ENCODE data around the gene GUCA2B.

GUCA2B gene

GRCh38 chr1:42152907-42153600, at the start of gene GUCA2B:
Gene GUCA2B (plus strand): TSS chr1:42153410. CDS start chr1:42153451, 41 bp downstream.
- no peak for DNase-seq

- DNase-seq = no peak
Observed at GRCh38 chr1:42105025-42105424, 48.2 kb upstream of the GUCA2B start.

GRCh38 chr1:42108309-42108708, 44.9 kb upstream of the GUCA2B start:
- no peak for DNase-seq

- no peak for DNase-seq
Observed at GRCh38 chr1:42109600-42109999, 43.6 kb upstream of the GUCA2B start.

GRCh38 chr1:42114229-42114628, 39.0 kb upstream of the GUCA2B start:
- DNase-seq = no peak

- no peak for DNase-seq
Observed at GRCh38 chr1:42117214-42117613, 36.0 kb upstream of the GUCA2B start.

- no peak for DNase-seq
Observed at GRCh38 chr1:42118125-42118524, 35.1 kb upstream of the GUCA2B start.

- no peak for DNase-seq
Observed at GRCh38 chr1:42122408-42122807, 30.8 kb upstream of the GUCA2B start.

- DNase-seq = no peak
Observed at GRCh38 chr1:42125552-42125951, 27.7 kb upstream of the GUCA2B start.

GRCh38 chr1:42127767-42128166, 25.4 kb upstream of the GUCA2B start:
- no peak for DNase-seq

- DNase-seq = no peak
Observed at GRCh38 chr1:42128499-42128898, 24.7 kb upstream of the GUCA2B start.

GRCh38 chr1:42128964-42129363, 24.2 kb upstream of the GUCA2B start:
- DNase-seq = no peak

- DNase-seq = no peak
Observed at GRCh38 chr1:42130061-42130660, 23.0 kb upstream of the GUCA2B start.

GRCh38 chr1:42133390-42133789, 19.8 kb upstream of the GUCA2B start:
- no peak for DNase-seq

- DNase-seq = no peak
Observed at GRCh38 chr1:42133809-42134526, 19.2 kb upstream of the GUCA2B start.

- no peak for DNase-seq
Observed at GRCh38 chr1:42135426-42135825, 17.8 kb upstream of the GUCA2B start.

GRCh38 chr1:42136466-42136865, 16.7 kb upstream of the GUCA2B start:
- no peak for DNase-seq

- no peak for DNase-seq
Observed at GRCh38 chr1:42137766-42138165, 15.4 kb upstream of the GUCA2B start.

GRCh38 chr1:42138586-42138985, 14.6 kb upstream of the GUCA2B start:
- no peak for DNase-seq

- DNase-seq = no peak
Observed at GRCh38 chr1:42139444-42139843, 13.8 kb upstream of the GUCA2B start.

GRCh38 chr1:42140191-42140590, 13.0 kb upstream of the GUCA2B start:
- DNase-seq = no peak

GRCh38 chr1:42141978-42142377, 11.2 kb upstream of the GUCA2B start:
- DNase-seq = no peak

- DNase-seq = no peak
Observed at GRCh38 chr1:42142894-42143675, 10.1 kb upstream of the GUCA2B start.

Data from activated CD8-positive, alpha-beta memory T cell treated with anti-CD3 and anti-CD28 coated beads for 24 hours (primary cell).